ENCODE data around the gene CEMIP2.

DNA sequence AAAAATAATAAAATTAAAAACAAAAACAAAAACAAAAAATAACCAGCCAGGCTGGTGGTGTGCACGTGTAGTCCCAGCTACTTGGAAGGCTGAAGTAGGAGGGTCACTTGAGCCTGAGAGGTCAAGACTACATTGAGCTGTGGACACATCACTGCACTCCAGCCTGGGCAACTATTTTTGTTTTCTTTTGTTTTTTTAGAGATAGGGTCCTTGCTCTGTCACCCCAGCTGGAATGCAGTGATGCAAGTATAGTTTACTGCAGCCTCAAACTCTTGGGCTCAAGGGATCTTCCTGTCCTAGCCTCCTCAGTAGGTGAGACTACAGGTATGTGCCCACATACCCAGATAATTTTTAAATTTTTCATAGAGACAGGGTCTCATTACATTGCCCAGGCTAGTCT, 80.6 kb downstream of the CEMIP2 start:
- TF ChIP-seq, protein P1, sequence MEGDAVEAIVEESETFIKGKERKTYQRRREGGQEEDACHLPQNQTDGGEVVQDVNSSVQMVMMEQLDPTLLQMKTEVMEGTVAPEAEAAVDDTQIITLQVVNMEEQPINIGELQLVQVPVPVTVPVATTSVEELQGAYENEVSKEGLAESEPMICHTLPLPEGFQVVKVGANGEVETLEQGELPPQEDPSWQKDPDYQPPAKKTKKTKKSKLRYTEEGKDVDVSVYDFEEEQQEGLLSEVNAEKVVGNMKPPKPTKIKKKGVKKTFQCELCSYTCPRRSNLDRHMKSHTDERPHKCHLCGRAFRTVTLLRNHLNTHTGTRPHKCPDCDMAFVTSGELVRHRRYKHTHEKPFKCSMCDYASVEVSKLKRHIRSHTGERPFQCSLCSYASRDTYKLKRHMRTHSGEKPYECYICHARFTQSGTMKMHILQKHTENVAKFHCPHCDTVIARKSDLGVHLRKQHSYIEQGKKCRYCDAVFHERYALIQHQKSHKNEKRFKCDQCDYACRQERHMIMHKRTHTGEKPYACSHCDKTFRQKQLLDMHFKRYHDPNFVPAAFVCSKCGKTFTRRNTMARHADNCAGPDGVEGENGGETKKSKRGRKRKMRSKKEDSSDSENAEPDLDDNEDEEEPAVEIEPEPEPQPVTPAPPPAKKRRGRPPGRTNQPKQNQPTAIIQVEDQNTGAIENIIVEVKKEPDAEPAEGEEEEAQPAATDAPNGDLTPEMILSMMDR (IDR thresholded peaks at IDR 0.05; ENCODE audit: insufficient read depth, low read length, poor library complexity, severe bottlenecking), result no peak
- no peak for TF ChIP-seq EZH2phosphoT487 (conservative IDR thresholded peaks at IDR 0.05; ENCODE audit: low read length)

Measured in SU-DHL-6 (cell line).